RWPE1 (cell line): Measurements from ENCODE around the gene MT1G.

Experiments used
- CTCF ChIA-PET: fragments of 350-600 bp; sonication (Branson Sonifier 250); formaldehyde crosslinking; extraction: SDS; loops from one replicate; lab custom pipeline; 2021; lab: Yijun Ruan, JAX
- POLR2A ChIA-PET: fragments of 400-600 bp; formaldehyde crosslinking; extraction: SDS; loops from one replicate; lab custom pipeline; 2020; ENCODE audit warnings: antibody characterized with exemption; ENCODE audit not compliant: low non-redundant PET; lab: Yijun Ruan, JAX
- DNase-seq: peaks from one replicate; pipeline ENCODE4 v3.0.0; 2012; ENCODE audit warnings: low spot score
- H3K27ac ChIP-seq: fragments of 450-650 bp; 2 replicates; pipeline ENCODE4 v1.5.1; 2017
- CTCF ChIP-seq: fragments of 450-650 bp; conservative IDR thresholded peaks from 2 replicates; pipeline ENCODE4 v1.5.1; 2017; ENCODE audit warnings: low read depth, mild to moderate bottlenecking

Gene MT1G

GRCh38 chr16:56700195-56700594, 32.3 kb upstream of the MT1G start:
- ChIA-PET POLR2A (interaction anchor here (2.5 kb wide), 1 partner anchor 16 kb away, joined by 9 read pairs; no protein-coding TSS in a partner anchor), CTCF (interaction anchor here (0.7 kb wide), 2 partner anchors 88 to 171 kb away, joined by 3 read pairs; no protein-coding TSS in a partner anchor)
- H3K27ac ChIP-seq, result peak overlapping the region; percentile 75
- no peak for TF ChIP-seq CTCF
- no peak for DNase-seq

DNA sequence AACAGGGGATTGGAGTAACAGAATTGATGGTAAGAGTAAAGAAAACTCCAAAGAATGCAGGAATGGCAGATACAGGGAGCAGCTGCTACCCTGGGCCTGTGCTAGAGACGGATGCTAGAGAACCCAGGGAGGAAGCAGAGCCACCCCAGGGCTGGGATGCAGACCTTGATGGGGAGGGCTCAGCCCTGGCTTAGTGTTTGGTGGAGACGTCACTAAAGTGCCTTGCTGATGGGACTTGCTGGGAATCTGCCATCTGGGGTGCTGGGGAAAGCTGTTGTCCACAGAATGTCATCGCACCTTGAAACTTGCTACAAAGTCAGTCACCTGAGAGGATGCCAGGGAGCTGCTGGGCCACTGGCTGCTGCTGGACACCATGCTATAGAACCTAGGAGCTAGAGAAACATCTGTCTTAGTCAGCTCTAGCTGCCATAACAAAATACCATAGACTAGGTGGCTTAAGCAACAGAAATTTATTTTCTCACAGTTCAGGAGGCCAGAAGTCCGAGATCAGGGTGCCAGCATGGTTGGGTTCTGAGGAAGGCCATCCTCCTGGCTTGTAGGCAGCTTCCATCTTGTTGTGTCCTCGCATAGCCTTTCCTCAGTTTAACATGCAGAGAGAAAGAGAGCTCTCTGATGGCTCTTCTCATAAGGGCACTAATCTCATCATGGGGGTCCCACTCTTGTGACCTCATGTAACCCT, 29.7 kb upstream of the MT1G start:
- DNase-seq, result no peak
- no peak for TF ChIP-seq CTCF
- CTCF ChIA-PET, result interaction anchor here (0.8 kb wide), 1 partner anchor 15 kb away, joined by 6 read pairs; no protein-coding TSS in a partner anchor
- POLR2A ChIA-PET, result no interaction called here
- H3K27ac ChIP-seq, result no peak overlapping the region

GRCh38 chr16:56695246-56695645, 27.4 kb upstream of the MT1G start:
- no peak for TF ChIP-seq CTCF
- H3K27ac ChIP-seq, result peak overlapping the region; percentile 18
- ChIA-PET POLR2A (no interaction called here), CTCF (interaction anchor here (0.9 kb wide), 1 partner anchor 182 kb away, joined by 5 read pairs; no protein-coding TSS in a partner anchor)
- DNase-seq, result no peak

GRCh38 chr16:56691885-56692284, 24.0 kb upstream of the MT1G start:
- H3K27ac ChIP-seq, result peak overlapping the region; percentile 89
- TF ChIP-seq CTCF, result no peak
- POLR2A ChIA-PET, result interaction anchor here (0.9 kb wide), 1 partner anchor 84 kb away, joined by 3 read pairs; the partner anchor contains the start of gene MT2A
- DNase-seq, result peak; percentile 96
- CTCF ChIA-PET, result interaction anchor here (1.1 kb wide), 1 partner anchor 9 kb away, joined by 3 read pairs; the partner anchor contains the start of gene MT1X

DNA sequence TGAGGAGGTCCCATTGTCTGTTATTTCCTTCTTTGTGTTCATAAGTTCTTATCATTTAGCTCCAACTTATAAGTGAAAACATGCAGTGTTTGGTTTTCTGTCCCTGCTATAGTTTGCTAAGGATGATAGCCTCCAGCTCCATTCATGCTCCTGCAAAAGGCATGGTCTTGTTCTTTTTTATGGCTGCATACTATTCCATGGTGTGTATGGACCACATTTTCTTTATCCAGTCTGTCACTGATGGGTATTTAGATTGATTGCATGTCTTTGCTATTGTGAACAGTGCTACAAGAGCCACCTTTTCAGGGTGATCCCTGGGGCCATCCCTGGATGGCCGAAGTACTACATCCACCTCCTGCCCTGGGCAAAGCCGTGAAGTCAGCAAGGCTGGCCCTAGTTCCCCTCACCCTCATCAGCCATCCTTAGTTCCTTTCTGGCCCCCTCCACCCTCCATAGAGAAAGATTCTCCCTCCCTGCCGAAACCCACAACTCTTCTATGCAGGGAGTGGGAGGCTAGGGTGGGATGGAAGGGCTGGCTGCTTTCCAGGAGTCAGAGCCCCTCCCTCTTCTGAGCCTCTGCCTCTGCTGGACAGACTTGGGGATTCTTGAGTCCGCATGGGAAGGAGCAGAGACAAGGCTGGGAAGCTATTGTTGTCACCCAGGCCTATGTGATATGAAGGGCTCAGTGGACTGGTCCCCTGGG, 22.7 kb upstream of the MT1G start:
- DNase-seq, result no peak
- H3K27ac ChIP-seq, result peak overlapping the region; percentile 89
- TF ChIP-seq CTCF, result no peak
- ChIA-PET POLR2A (interaction anchor here (0.9 kb wide), 1 partner anchor 82 kb away, joined by 3 read pairs; the partner anchor contains the start of gene MT2A), CTCF (interaction anchor here (0.6 to 1.1 kb wide), 2 partner anchors 8 to 283 kb away, joined by 3 read pairs; partner anchors contain the start of gene MT1X)

DNA sequence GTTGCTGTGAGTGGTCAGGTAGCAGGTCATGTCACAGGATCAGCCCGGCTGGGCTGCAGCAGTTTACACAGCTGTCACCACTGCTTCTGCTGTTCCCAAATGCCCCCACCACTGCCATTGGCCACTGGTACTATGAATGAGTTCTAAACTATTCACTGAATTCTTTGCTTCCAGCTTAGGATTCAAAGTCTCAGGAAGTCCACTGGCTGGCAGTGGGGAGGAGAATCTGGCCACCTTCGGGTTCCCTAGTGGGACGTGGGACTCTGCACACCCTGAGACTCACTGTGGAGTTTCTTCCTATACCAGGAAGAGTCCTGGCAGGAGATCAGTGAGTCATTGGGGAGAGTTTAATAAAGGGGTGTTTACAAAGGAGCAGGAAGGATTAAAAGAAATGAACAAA, 21.3 kb upstream of the MT1G start:
- no peak for TF ChIP-seq CTCF
- CTCF ChIA-PET, result interaction anchor here (0.5 to 1.3 kb wide), 2 partner anchors 13 to 15 kb away, joined by 3 read pairs; no protein-coding TSS in a partner anchor
- DNase-seq, result no peak
- POLR2A ChIA-PET, result interaction anchor here (0.7 to 1.0 kb wide), 2 partner anchors 63 to 81 kb away, joined by 3 to 5 read pairs; partner anchors contain the start of genes MT1E and MT2A
- peak overlapping the region; percentile 82 for H3K27ac ChIP-seq
